GM18858 (cell line): ENCODE results near the gene ATMIN.

Experiments
- ATAC-seq: cut with Tn5 transposase; IDR thresholded peaks from one replicate; pipeline ENCODE4 v1.9.1; 2021; ENCODE audit not compliant: unreplicated experiment

The ATMIN gene

DNA sequence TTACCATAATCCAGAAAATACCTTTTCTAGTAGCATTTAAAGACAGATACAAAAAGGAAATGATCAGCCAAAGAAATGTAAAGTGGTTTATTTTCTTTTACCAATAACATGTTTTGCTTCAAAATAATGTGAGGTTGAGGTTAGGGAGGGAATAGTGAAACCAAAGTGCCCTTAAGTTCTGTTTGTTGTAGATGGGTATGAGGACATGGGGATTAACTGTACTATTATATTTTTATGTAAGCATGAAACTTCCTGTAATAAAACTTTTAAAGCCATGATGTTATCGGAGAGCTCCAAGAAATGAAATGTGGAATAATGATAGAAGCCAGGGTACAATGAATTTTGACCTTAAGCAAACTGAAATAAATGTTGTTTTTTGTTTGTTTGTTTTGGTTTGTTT is 31.5 kb downstream of the ATMIN start:
- ATAC-seq, result no peak

DNA sequence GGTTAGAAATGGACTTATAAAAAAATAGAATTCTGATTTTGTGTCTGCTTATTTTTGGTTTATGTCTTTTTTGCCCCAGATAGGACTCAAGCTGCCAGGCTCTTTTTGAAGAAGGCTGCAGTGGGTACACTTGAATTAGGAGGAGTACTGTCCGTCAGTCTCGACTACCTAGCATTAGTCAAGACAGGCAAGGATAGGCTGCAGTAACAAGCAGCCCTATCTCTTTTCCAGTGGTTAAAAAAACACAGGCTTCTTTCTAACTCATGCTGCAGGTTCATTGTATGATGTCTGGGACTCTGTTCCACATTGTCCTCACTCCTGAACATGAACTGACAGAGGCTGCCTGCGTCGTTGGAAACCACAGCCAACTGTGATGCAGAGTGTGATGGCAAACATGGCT is 33.4 kb downstream of the ATMIN start:
- no peak for ATAC-seq

DNA sequence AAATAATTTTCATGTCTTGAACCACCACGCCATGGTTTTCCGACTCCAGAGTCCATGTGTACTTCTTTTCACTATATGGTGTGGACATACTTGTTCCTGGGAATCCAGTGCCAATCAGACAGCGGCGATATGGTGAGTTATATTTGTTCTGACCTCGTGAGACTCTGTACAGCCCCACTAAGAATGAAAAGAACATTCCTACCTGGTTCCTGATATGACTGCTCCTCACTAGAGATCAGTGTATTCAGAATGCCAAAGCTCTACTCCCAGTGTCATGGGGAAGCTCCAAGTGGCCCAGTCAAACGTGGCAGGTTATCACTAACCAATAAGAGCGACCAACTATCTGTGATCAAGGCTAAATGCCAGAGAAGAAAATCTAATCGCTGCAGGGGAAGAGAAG is 35.3 kb downstream of the ATMIN start:
- no peak for ATAC-seq

DNA sequence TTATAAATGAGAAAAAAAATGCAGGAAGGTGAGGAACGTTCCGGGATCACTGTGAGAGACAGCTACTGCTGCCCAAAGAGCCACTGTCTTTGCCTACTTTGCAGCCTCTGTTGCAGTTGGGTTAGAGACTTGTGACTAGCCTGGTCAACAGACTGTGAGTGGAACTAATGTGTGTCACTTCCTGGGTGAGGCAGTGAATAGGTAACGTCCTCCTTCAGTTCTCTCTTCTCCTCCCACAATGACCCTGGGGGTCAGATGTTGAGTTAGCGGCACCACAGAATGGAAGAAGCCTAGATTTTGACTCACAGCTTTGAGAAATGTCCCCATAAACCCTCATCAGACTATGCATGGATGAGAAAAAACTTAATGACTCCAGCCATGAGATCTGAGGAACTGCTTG is 36.2 kb downstream of the ATMIN start:
- no peak for ATAC-seq

DNA sequence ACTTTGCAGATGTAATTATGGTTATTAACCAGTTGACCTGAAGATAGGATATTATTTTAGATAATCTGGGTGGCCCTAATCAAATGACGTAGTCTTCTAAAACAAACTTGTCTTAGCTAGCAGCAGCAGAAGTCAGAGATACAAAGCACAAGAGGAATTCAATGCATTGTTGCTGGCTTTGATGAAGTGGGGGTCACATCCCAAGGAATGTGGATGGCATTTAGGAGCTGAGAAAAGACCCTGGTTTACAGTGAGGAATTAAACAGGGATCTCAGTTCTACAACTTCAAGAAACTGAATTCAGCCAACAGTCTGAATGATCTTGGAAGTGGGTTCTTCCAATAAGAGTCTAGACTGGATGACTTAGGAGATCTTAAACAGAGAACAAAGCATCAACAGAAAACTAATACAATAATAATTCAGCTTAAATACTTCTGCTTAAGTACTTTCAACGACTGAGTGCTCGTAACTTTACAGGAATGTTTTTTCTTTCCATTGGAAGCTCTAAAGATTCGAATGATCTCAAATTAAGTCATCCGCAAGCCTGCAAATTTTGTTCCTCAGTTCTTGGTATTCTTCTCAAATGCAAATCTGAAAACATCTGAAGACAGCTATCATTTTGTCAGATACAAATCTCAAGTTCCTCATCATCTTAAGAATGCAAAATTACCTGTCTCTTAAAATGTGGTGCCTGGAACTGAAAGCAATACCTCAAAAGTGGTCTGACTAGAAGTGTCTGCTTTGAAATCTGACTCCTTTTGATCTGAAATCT is 38.1 kb downstream of the ATMIN start:
- no peak for ATAC-seq

DNA sequence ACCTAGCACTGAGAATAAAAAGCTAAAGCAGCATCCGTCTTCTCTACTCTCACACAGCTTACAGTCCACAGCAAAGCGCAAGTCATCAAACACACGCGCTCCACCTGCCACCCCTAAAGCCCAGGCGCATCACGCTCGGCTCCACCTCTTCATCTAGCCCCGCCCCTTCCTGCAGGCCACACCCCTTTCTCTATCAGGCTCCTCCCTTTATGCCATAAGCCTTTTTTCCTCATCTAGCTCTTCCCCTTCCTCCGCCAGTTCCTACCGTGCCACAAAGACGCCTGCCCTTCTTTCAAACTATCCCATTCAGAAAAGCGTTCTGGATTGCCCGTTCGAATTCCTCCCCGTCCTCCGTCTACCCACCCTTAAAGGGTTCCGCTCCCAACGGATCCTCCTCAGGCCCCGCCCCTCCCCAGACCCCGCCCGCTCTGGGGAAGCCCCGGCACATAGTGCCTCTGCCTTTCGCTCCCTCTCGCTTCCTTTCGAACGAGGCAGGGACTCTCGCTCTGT is 41.0 kb downstream of the ATMIN start:
- ATAC-seq, result peak; percentile 49

DNA sequence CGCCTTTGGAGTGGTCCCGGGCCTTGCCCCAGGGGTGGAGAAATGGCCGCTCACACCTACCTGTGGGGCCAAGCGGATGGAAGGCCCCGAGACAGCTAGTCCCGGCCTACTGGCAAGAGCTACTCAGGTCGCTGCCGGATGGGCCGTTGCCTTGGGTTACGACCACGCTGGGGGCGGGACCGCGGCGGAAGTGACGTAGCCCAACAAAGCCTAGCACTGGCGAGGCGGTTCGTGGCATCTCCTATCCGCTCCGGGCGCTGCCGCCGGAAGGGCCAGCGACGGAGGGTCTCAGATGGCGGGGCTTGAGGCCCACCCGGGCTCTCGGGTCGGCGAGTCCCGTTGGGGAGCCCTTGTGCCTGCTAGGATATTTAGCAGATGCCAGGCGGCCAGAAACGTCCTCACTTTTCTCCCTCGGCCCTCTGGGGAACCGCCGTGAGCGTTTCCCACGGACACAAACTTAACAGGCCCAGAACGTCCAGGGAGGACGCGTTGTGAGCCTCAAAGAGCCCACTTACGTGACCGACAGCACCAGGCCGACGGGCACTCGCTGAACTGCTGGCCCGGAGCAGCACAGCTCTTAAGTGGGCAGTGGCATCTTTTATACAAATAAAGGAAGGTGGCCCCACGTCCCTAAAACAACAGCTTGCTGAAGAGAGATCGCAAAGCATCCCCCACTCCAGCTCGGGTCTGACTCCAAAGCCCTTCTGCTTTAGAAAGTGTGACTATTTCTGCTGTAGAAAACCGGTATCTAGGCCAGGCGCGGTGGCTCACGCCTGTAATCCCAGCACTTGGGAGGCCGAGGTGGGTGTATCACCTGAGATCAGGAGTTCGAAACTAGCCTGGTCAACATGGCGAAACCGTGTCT is 41.7 kb downstream of the ATMIN start, which contains the start of gene C16orf46:
Gene C16orf46, minus strand, starts transcription at position 163 of the 865 bp plus-strand sequence. CDS start 13,283 bp downstream, outside the sequence.
- peak; percentile 95 for ATAC-seq

DNA sequence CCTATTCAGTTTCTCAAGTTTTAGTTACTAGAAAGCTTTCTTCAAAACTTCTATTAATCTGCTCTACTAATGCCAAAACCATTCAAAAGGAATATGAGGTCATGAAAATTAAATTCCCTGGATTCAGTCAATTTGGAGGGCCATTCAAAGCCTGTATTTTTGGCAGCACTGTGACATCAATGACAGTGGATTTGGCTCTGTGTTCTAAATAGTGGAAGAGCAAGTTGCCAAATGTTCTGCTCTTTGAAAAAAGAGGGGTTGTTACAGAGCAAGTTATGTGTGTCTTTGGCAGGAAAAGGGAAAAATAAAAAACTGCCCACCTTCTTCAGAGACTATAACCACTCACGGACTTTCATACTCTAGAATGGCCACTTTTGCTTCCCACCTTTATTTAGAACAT is 44.6 kb downstream of the ATMIN start:
- ATAC-seq, result no peak

DNA sequence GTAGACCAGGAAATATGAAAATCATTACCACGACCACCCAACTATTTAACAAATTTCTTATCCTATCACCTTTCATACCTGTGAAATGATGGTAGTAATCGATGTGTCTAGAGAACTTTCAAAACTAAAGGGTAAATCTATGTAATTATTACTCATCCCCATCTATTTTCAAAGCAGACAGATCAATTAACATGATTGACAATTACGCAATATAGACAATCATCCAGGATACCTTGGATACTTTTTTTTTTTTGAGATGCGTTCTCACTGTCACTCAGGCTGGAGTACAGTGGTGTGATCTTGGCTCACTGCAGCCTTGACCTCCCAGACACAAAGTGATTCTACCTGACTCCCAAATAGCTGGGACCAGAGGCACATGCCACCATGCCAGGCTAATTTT is 45.4 kb downstream of the ATMIN start:
- ATAC-seq, result no peak

DNA sequence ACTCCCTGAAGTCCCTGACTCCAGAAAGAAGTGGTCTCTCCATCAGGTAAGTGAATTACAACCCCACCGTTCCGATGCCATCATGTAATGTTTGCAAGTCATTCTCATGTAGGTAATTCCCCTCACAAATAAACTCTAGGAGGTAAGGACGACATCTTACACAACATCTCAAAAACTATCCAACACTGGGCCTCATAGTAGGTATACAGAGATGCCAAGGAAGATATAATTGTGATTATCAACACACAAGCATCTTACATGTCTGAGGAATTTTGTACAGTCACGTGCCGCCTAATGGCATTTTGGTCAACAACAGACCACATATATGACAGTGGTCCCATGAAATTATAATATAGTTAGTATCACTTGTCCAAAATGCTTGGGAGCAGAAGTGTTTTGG is 53.2 kb downstream of the ATMIN start:
- no peak for ATAC-seq

DNA sequence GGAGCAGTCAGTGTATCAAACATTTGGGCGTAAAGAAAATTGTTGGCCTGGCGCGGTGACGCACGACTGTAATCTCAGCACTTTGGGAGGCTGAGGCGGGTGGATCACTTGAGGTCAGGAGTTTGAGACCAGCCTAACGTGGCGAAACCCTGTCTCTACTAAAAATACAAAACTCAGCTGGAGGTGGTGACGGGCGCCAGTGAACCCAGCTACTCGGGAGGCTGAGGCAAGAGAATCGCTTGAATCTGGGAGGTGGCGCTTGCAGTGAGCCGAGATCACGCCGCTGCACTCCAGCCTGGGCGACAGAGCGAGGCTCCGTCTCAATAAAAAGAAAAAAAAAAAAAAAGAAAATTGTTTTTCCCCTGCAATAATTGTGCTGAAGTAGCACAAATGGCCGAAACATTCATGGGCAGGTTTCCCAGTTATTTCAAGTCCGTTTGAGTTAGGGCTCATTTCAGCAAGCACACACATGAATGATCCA is 59.2 kb downstream of the ATMIN start:
- ATAC-seq, result no peak

DNA sequence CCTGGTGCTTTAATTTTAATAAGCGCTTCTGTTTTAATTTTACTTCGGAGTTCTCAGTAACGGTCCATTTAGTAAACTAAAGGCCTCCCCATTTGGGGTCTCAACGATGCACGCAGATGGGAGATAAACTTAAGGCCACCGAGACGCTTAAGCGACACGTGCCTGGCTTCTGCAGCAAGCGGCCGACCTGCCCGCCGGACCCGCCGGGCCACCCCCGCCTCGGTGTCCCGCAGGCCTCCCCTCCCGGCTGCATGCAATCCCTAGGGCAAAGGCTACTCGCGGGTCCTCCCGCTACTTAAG is 60.0 kb downstream of the ATMIN start:
- no peak for ATAC-seq

DNA sequence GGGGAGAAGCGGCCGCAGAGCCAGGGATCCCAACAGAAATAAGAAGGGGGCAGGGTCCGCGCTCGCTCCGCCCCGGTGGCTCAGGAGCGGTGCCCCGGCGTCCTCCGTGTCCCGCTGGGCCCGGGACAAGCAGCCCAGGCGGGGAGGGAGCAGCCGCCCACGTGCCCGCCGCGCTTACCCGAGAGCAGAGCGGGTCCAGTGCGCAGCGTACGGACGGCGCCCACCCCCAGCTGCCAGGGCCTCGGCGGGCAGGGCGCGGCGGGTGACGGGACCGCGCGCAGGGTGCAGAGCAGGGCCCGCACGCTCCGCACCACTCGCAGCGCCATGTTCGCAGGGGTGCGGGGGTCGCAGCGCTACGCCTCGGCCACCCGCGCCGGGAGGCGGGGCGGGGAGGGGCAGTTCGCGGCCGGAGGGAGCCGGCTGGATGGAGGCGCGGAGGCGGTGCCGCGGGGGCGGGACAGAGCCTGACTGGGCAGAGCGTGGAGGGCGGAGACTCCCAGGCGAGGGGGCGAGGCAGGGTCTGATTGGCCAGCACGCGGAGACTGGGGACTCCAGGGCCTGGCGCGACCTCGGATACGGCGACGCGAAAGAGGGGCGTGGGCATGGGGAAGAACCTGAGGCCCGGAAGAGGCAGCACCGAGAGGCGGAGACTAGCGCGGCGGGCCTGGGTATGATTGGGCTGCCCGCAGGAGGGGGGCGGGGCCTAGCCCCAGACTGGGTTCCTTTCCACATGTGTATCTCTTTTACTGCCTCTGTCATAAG is 60.5 kb downstream of the ATMIN start, which contains the start of gene GCSH:
Gene GCSH, minus strand, starts transcription at position 443 of the 762 bp plus-strand sequence. Its CDS starts 117 bp downstream, at position 326.
- ATAC-seq, result peak; percentile 97

DNA sequence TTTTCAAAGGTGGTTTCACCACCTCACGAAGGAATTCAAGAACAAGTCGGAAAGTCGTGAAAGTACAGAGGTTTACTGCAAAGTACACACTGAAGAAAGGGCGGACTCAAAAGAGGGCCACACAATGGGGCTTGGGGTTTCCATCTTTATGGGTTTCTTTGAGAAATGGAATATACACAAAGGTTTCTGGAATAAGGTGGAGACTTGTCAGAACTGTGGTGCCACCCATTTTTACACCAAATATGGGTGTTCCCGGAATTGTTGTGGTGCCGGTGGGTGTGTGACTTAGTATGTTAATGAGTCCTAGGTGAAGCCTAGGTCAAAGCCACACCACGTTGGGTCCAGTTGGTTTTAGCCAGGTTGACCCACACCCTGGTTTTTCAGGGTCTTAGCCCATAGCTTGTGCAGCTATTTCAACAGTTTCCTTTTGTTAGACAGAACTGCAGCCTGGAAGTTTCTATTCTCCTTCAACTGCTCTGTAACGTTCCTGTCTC is 61.1 kb downstream of the ATMIN start:
- no peak for ATAC-seq
